ENCODE measurements around the gene TMED4. TPM values are rescaled to one million over a fixed set of nuclear protein-coding genes. Genes with fewer than 3 reads are reported as not detected.

TMED4 gene
- total and polyA plus RNA-seq, 2 donors (not counting 3 experiments of a cell fraction or from before 2014, with no cell fraction given) = 63.4 to 89.7 TPM

GRCh38 chr7:44622342-44623151 is 40.5 kb upstream of the TMED4 start:
- Histone ChIP-seq H3K79me2 (ENCODE audit: control insufficient read depth, insufficient read depth, low read length) (peaks cover 65% of the 10 kb centered on the region), H3K27me3 (ENCODE audit: control insufficient read depth in 2 of 2, insufficient read depth in 2 of 2, low read length in 2 of 2) (no peaks in the 10 kb centered on the region), H3K9me3 (replicated peaks; ENCODE audit: control insufficient read depth, insufficient read depth, low read length) (no peaks in the 10 kb centered on the region), H3K9ac (replicated peaks; ENCODE audit: extremely low read depth, insufficient read depth, low read length) (no peak overlapping the region), H4K20me1 (replicated peaks; ENCODE audit: control insufficient read depth, extremely low read depth, insufficient read depth, low read length) (peaks cover 2% of the 10 kb centered on the region), H3K4me2 (ENCODE audit: insufficient read depth, low read length) (no peak overlapping the region), H3K9me1 (replicated peaks; ENCODE audit: control insufficient read depth, extremely low read depth, insufficient read depth, low read length) (no peaks in the 10 kb centered on the region), H3K4me3 (replicated peaks in 1 of 3; ENCODE audit: insufficient read depth in 1 of 3, low read depth in 1 of 3, low read length in 3 of 3) (no peak overlapping the region), H3K4me1 (ENCODE audit: control insufficient read depth, extremely low read depth, insufficient read depth, low read length) (peaks cover 4% of the 10 kb centered on the region), H2AFZ (ENCODE audit: low read depth, low read length) (no peak overlapping the region), H3K27ac (ENCODE audit: insufficient read depth, low read depth, low read length) (no peak overlapping the region), H3K36me3 (ENCODE audit: control insufficient read depth in 2 of 2, extremely low read depth in 1 of 2, insufficient read depth in 2 of 2, low read length in 2 of 2) (peaks cover 0 to 6% of the 10 kb centered on the region in 2 experiments)
- no peak for DNase-seq (ENCODE audit: low read depth, low spot score)
- FAIRE-seq = no peak
- TF ChIP-seq FOS (IDR thresholded peaks at IDR 0.05; ENCODE audit: borderline replicate concordance, insufficient read depth, low read length) = no peak
- TF ChIP-seq POLR2A (IDR thresholded peaks at IDR 0.05; ENCODE audit: low read depth, low read length) = no peak
- TF ChIP-seq MYC (IDR thresholded peaks at IDR 0.05; ENCODE audit: low read depth, low read length) = no peak
- TF ChIP-seq, protein P1, sequence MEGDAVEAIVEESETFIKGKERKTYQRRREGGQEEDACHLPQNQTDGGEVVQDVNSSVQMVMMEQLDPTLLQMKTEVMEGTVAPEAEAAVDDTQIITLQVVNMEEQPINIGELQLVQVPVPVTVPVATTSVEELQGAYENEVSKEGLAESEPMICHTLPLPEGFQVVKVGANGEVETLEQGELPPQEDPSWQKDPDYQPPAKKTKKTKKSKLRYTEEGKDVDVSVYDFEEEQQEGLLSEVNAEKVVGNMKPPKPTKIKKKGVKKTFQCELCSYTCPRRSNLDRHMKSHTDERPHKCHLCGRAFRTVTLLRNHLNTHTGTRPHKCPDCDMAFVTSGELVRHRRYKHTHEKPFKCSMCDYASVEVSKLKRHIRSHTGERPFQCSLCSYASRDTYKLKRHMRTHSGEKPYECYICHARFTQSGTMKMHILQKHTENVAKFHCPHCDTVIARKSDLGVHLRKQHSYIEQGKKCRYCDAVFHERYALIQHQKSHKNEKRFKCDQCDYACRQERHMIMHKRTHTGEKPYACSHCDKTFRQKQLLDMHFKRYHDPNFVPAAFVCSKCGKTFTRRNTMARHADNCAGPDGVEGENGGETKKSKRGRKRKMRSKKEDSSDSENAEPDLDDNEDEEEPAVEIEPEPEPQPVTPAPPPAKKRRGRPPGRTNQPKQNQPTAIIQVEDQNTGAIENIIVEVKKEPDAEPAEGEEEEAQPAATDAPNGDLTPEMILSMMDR (IDR thresholded peaks at IDR 0.05; ENCODE audit: extremely low read depth in 1 of 2, insufficient read depth in 1 of 2, low read depth in 1 of 2, low read length in 2 of 2) = no peak
- TF ChIP-seq EZH2 (IDR thresholded peaks at IDR 0.05; ENCODE audit: borderline replicate concordance, low read depth, low read length, severe bottlenecking) = no peak
- ChIA-PET POLR2A (interaction anchor here (0.8 kb wide), 1 partner anchor 13 kb away, joined by 4 read pairs; no protein-coding TSS in a partner anchor), CTCF (interaction anchor here (1.0 kb wide), 1 partner anchor 9 kb away, joined by 3 read pairs; no protein-coding TSS in a partner anchor)
- no TSS peak for BruUV-seq (replicated peaks)
- intact Hi-C loops (cut with micrococcal nuclease) = no loop called here
- dilution Hi-C loops (cut with MboI; ENCODE audit: extremely low pct_ligation_motif_present, low sequenced_read_pairs) = no loop called here
